Endodermal cell (in vitro differentiated cells): Measurements from ENCODE around the gene SMOC2. TPM values are rescaled to one million over a fixed set of nuclear protein-coding genes. Genes with fewer than 3 reads are reported as not detected.

Source experiments
- DNase-seq: peaks from one replicate; pipeline ENCODE4 v3.0.0-alpha.2; 2017
- H3K27ac ChIP-seq: 2 replicates; pipeline ENCODE4 v1.5.1; 2013; ENCODE audit warnings: mild to moderate bottlenecking, low read depth, low read length, moderate library complexity
- H3K27me3 ChIP-seq: 2 replicates; pipeline ENCODE4 v1.6.1; 2013; ENCODE audit warnings: mild to moderate bottlenecking, low read length, moderate library complexity; ENCODE audit not compliant: insufficient read depth, control insufficient read depth, poor library complexity, severe bottlenecking
- H3K36me3 ChIP-seq: 2 replicates; pipeline ENCODE4 v1.7.0; 2013; ENCODE audit warnings: mild to moderate bottlenecking, low read length, moderate library complexity; ENCODE audit not compliant: control insufficient read depth, insufficient read depth
- H3K4me1 ChIP-seq: one replicate; pipeline ENCODE4 v1.7.0; 2013; ENCODE audit warnings: low read length; ENCODE audit not compliant: control insufficient read depth, insufficient read depth
- H3K4me3 ChIP-seq: 2 replicates; pipeline ENCODE4 v1.5.1; 2013; ENCODE audit warnings: mild to moderate bottlenecking, low read length, moderate library complexity
- H3K9ac ChIP-seq: 2 replicates; pipeline ENCODE4 v1.6.1; 2013; ENCODE audit warnings: mild to moderate bottlenecking, low read length, moderate library complexity; ENCODE audit not compliant: poor library complexity, severe bottlenecking; ENCODE audit errors: extremely low read depth
- H3K9me3 ChIP-seq: 2 replicates; pipeline ENCODE4 v1.6.1; 2013; ENCODE audit warnings: mild to moderate bottlenecking, low read length, moderate library complexity; ENCODE audit not compliant: control insufficient read depth
- H3K27ac Mint-ChIP-seq: 2 replicates; pipeline ENCODE4 v1.8.0; 2020; ENCODE audit warnings: mixed read lengths
- H3K27me3 Mint-ChIP-seq: 2 replicates; pipeline ENCODE4 v1.8.0; 2021; ENCODE audit warnings: mild to moderate bottlenecking, mixed read lengths; ENCODE audit not compliant: insufficient read depth
- H3K36me3 Mint-ChIP-seq: 2 replicates; pipeline ENCODE4 v1.8.0; 2020; ENCODE audit warnings: low read depth, mixed read lengths
- H3K4me1 Mint-ChIP-seq: 2 replicates; pipeline ENCODE4 v1.8.0; 2020; ENCODE audit warnings: mixed read lengths
- H3K4me3 Mint-ChIP-seq: 2 replicates; pipeline ENCODE4 v1.8.0; 2020; ENCODE audit warnings: mild to moderate bottlenecking, moderate library complexity, mixed read lengths
- H3K9me3 Mint-ChIP-seq: 2 replicates; pipeline ENCODE4 v1.8.0; 2020; ENCODE audit warnings: mild to moderate bottlenecking, mixed read lengths
- WGBS, 2 experiments: methylation state at CpG; one replicate each; pipeline versions ENCODE4 v1.1.5 to v1.1.7; 2013; ENCODE audit warnings: missing lambda C conversion rate in 2 of 2, mixed read lengths in 1 of 2; ENCODE audit not compliant: insufficient coverage in 1 of 2, insufficient read length in 1 of 2; 5-methylcytosine and 5-hydroxymethylcytosine counted together
- total RNA-seq, 2 donors: library from RNA; stranded (reverse); fragmentation: NEBNext Ultra II Directional in 1 of 2; extraction: Animal tissue kit (Norgen Biotek cat#: 25700) in 1 of 2; gene quantifications; 2 replicates in 1 of 2; 3 replicates in 1 of 2; pipeline ENCODE4 v1.2.1, GENCODE V29; 2021
- TF ChIP-seq, protein P1 (sequence below): fragments of 200-600 bp; sonication (generic); conservative IDR thresholded peaks from 2 replicates; pipeline ENCODE4 v1.5.0; 2021; ENCODE audit warnings: antibody characterized with exemption, mild to moderate bottlenecking

The SMOC2 gene
- total RNA-seq, 2 donors from 2014 or later: 0.20 TPM; not detected in 1

DNA sequence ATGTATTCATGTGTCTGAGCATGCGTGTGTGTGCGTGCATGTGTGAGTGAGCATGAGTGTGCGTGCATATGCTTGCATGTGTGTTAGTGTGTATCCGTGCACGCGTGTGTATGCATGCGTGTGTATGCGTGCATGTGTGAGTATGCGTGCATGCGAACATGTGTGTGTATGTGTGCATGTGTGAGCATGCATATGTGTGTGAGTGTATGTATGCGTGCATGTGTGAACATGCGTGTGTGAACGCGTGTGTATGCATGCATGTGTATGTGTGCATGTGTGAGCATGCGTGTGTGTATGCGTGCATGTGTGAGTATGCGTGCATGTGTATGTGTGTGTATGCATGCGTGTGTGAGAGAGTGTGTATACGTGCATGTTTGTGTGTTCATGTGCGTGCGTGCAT is 77.9 kb downstream of the SMOC2 start:
- no peaks in the 10 kb centered on the region for H3K9me3 ChIP-seq

GRCh38 chr6:168520233-168520632 is 79.2 kb downstream of the SMOC2 start:
- Histone ChIP-seq H3K27me3 (no peaks in the 10 kb centered on the region), H3K9ac (no peak overlapping the region), H3K4me3 (no peak overlapping the region), H3K9me3 (no peaks in the 10 kb centered on the region), H3K27ac (no peak overlapping the region), H3K36me3 (no peaks in the 10 kb centered on the region), H3K4me1 (no peaks in the 10 kb centered on the region)
- H3K9me3 Mint-ChIP-seq: no peaks in the 10 kb centered on the region
- no peak overlapping the region for H3K27ac Mint-ChIP-seq
- H3K4me1 Mint-ChIP-seq: no peaks in the 10 kb centered on the region
- 91 to 100% methylated on average over 6 to 10 of the region's 10 CpGs for WGBS, 2 experiments
- no peak overlapping the region for H3K4me3 Mint-ChIP-seq
- H3K36me3 Mint-ChIP-seq: no peaks in the 10 kb centered on the region
- TF ChIP-seq, protein P1, sequence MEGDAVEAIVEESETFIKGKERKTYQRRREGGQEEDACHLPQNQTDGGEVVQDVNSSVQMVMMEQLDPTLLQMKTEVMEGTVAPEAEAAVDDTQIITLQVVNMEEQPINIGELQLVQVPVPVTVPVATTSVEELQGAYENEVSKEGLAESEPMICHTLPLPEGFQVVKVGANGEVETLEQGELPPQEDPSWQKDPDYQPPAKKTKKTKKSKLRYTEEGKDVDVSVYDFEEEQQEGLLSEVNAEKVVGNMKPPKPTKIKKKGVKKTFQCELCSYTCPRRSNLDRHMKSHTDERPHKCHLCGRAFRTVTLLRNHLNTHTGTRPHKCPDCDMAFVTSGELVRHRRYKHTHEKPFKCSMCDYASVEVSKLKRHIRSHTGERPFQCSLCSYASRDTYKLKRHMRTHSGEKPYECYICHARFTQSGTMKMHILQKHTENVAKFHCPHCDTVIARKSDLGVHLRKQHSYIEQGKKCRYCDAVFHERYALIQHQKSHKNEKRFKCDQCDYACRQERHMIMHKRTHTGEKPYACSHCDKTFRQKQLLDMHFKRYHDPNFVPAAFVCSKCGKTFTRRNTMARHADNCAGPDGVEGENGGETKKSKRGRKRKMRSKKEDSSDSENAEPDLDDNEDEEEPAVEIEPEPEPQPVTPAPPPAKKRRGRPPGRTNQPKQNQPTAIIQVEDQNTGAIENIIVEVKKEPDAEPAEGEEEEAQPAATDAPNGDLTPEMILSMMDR: no peak
- DNase-seq: no peak
- peaks cover 5% of the 10 kb centered on the region for H3K27me3 Mint-ChIP-seq

More for the DNA sequence above, 77.9 kb downstream of the SMOC2 start:
- H3K4me1 ChIP-seq: no peaks in the 10 kb centered on the region
- no peak overlapping the region for H3K4me3 Mint-ChIP-seq
- H3K4me1 Mint-ChIP-seq: no peaks in the 10 kb centered on the region
- no peaks in the 10 kb centered on the region for H3K27me3 ChIP-seq
- no peak overlapping the region for H3K27ac ChIP-seq
- no peaks in the 10 kb centered on the region for H3K9me3 Mint-ChIP-seq
- H3K4me3 ChIP-seq: no peak overlapping the region
- no peaks in the 10 kb centered on the region for H3K36me3 Mint-ChIP-seq
- 96 to 97% methylated on average over 17 to 21 of the region's 21 CpGs for WGBS, 2 experiments
- H3K36me3 ChIP-seq: no peaks in the 10 kb centered on the region
- DNase-seq: no peak
- no peak overlapping the region for H3K9ac ChIP-seq
- TF ChIP-seq, protein P1: no peak
- H3K27ac Mint-ChIP-seq: no peak overlapping the region
- H3K27me3 Mint-ChIP-seq: peaks cover 2% of the 10 kb centered on the region

- Mint-ChIP-seq H3K9me3 (no peaks in the 10 kb centered on the region), H3K27me3 (peaks cover 3% of the 10 kb centered on the region), H3K27ac (no peak overlapping the region), H3K4me3 (no peak overlapping the region), H3K36me3 (no peaks in the 10 kb centered on the region), H3K4me1 (no peaks in the 10 kb centered on the region)
- Histone ChIP-seq H3K9me3 (no peaks in the 10 kb centered on the region), H3K27me3 (no peaks in the 10 kb centered on the region), H3K4me3 (no peak overlapping the region), H3K27ac (no peak overlapping the region), H3K9ac (no peak overlapping the region), H3K4me1 (no peaks in the 10 kb centered on the region), H3K36me3 (no peaks in the 10 kb centered on the region)
- DNase-seq: peak; percentile 63
- WGBS, 2 experiments: 76 to 85% methylated on average over 12 to 13 of the region's 13 CpGs
- TF ChIP-seq, protein P1: no peak
Observed at GRCh38 chr6:168524571-168525001, 83.6 kb downstream of the SMOC2 start.
